Activated CD8-positive, alpha-beta T cell treated with anti-CD3 and anti-CD28 coated beads for 36 hours (primary cell): ENCODE measurements around the gene RHOT1. TPM values are rescaled to one million over a fixed set of nuclear protein-coding genes. Genes with fewer than 3 reads are reported as not detected.

Experiments used
- ATAC-seq: fragments of 200-7000 bp; cut with Tn5 transposase; one replicate; pipeline ENCODE4 v1.10.0; 2021; ENCODE audit warnings: mild to moderate bottlenecking, moderate library complexity
- CTCF ChIA-PET: fragments of 350-600 bp; sonication (Branson Sonifier 250); formaldehyde crosslinking; loops from one replicate; lab custom pipeline; 2021; ENCODE audit warnings: antibody characterized with exemption; lab: Charles Lee
- POLR2A ChIA-PET: fragments of 350-600 bp; sonication (Branson Sonifier 250); formaldehyde crosslinking; loops from one replicate; lab custom pipeline; 2021; ENCODE audit warnings: antibody characterized with exemption; lab: Charles Lee
- DNase-seq: peaks from one replicate; pipeline ENCODE4 v3.0.0-alpha.2; 2020
- H3K27ac Mint-ChIP-seq: one replicate; pipeline ENCODE4 v1.8.0; 2021; ENCODE audit warnings: mild to moderate bottlenecking, mixed read lengths
- H3K27me3 Mint-ChIP-seq: one replicate; pipeline ENCODE4 v1.8.0; 2021; ENCODE audit warnings: mixed read lengths
- H3K36me3 Mint-ChIP-seq: one replicate; pipeline ENCODE4 v1.8.0; 2021; ENCODE audit warnings: low read depth, mixed read lengths
- H3K4me1 Mint-ChIP-seq: one replicate; pipeline ENCODE4 v1.8.0; 2021; ENCODE audit warnings: low read depth, mixed read lengths
- H3K4me3 Mint-ChIP-seq: one replicate; pipeline ENCODE4 v1.8.0; 2021; ENCODE audit warnings: mild to moderate bottlenecking, moderate library complexity, mixed read lengths
- H3K9me3 Mint-ChIP-seq: one replicate; pipeline ENCODE4 v1.8.0; 2021; ENCODE audit warnings: mixed read lengths
- CTCF ChIP-seq: fragments of 200-600 bp; IDR thresholded peaks from one replicate; pipeline ENCODE4 v1.8.0; 2022; ENCODE audit warnings: antibody characterized with exemption, mild to moderate bottlenecking
- intact Hi-C: fragments of 100-400 bp; cut with micrococcal nuclease; formaldehyde crosslinking; loops from one replicate; pipeline ENCODE4 v1.10.0; 2022
- total RNA-seq, 2 experiments: library from RNA; stranded (reverse); gene quantifications; one replicate each; pipeline ENCODE4 v1.2.3, GENCODE V29; 2021

The RHOT1 gene
- total RNA-seq, 2 experiments from 2014 or later: 25.8 to 27.2 TPM

GRCh38 chr17:32264823-32265191, 122.5 kb downstream of the RHOT1 start:
- DNase-seq (no peak), ATAC-seq (no peak)
- Mint-ChIP-seq H3K36me3 (no peaks in the 10 kb centered on the region), H3K4me1 (peaks cover 12% of the 10 kb centered on the region), H3K4me3 (peak overlapping the region; percentile 54), H3K27me3 (peaks cover 63% of the 10 kb centered on the region), H3K9me3 (no peaks in the 10 kb centered on the region), H3K27ac (no peak overlapping the region)
- TF ChIP-seq CTCF: no peak
- intact Hi-C loops: no loop called here
- ChIA-PET CTCF (no interaction called here), POLR2A (interaction anchor here (1.5 to 1.6 kb wide), 2 partner anchors 13 to 53 kb away, joined by 3 to 4 read pairs; no protein-coding TSS in a partner anchor)

GRCh38 chr17:32265192-32265923, 123.1 kb downstream of the RHOT1 start, which contains the start of gene RHBDL3:
Gene RHBDL3, plus strand, starts transcription at chr17:32265832. Its CDS starts 358 bp downstream, at chr17:32266190.
- DNase-seq: no peak
- TF ChIP-seq CTCF: no peak
- peak; percentile 17 for ATAC-seq
- H3K27me3 Mint-ChIP-seq: peaks cover 63% of the 10 kb centered on the region
- H3K4me3 Mint-ChIP-seq: peak within 1 kb of the TSS; percentile 57
- POLR2A ChIA-PET: interaction anchor here (1.5 to 1.6 kb wide), 2 partner anchors 12 to 52 kb away, joined by 3 to 4 read pairs; no protein-coding TSS in a partner anchor
- CTCF ChIA-PET: no interaction called here
- intact Hi-C loops: no loop called here
- no peak within 1 kb of the TSS for H3K27ac Mint-ChIP-seq
- peaks cover 12% of the 10 kb centered on the region for H3K4me1 Mint-ChIP-seq
- H3K9me3 Mint-ChIP-seq: no peaks in the 10 kb centered on the region
- H3K36me3 Mint-ChIP-seq: no peaks in the 10 kb centered on the region

- peak; percentile 14 for ATAC-seq
- no peak overlapping the region for H3K4me3 Mint-ChIP-seq
- H3K27ac Mint-ChIP-seq: no peak overlapping the region
- ChIA-PET CTCF (no interaction called here), POLR2A (interaction anchor here (1.0 to 1.5 kb wide), 2 partner anchors 16 to 52 kb away, joined by 3 read pairs; no protein-coding TSS in a partner anchor)
- DNase-seq: no peak
- intact Hi-C loops: no loop called here
- H3K27me3 Mint-ChIP-seq: peaks cover 66% of the 10 kb centered on the region
- TF ChIP-seq CTCF: no peak
- no peaks in the 10 kb centered on the region for H3K36me3 Mint-ChIP-seq
- peaks cover 12% of the 10 kb centered on the region for H3K4me1 Mint-ChIP-seq
- no peaks in the 10 kb centered on the region for H3K9me3 Mint-ChIP-seq
Observed at GRCh38 chr17:32266051-32266388, 123.7 kb downstream of the RHOT1 start.

GRCh38 chr17:32266389-32267301, 124.3 kb downstream of the RHOT1 start:
- ATAC-seq: peak; percentile 53
- peak overlapping the region; percentile 57 for H3K4me3 Mint-ChIP-seq
- H3K4me1 Mint-ChIP-seq: peaks cover 12% of the 10 kb centered on the region
- ChIA-PET POLR2A (interaction anchor here (1.0 kb wide), 1 partner anchor 17 kb away, joined by 3 read pairs; no protein-coding TSS in a partner anchor), CTCF (no interaction called here)
- no peaks in the 10 kb centered on the region for H3K9me3 Mint-ChIP-seq
- TF ChIP-seq CTCF: no peak
- no peaks in the 10 kb centered on the region for H3K36me3 Mint-ChIP-seq
- intact Hi-C loops: no loop called here
- peak; percentile 50 for DNase-seq
- no peak overlapping the region for H3K27ac Mint-ChIP-seq
- peaks cover 66% of the 10 kb centered on the region for H3K27me3 Mint-ChIP-seq
